Left renal cortex interstitium (tissue), 4 donors: ENCODE measurements around the gene GNL3L. TPM values are rescaled to one million over a fixed set of nuclear protein-coding genes. Genes with fewer than 3 reads are reported as not detected.
A peak's percentile ranks its signal among the peaks of the same experiment; 100 is the strongest.
"Not testable (repeated sequence)": the region's sequence is repeated elsewhere in the genome, so short reads cannot be mapped to it uniquely, and the experiment has no call there.

Source experiments
- DNase-seq, 4 donors: peaks; one replicate each; pipeline ENCODE4 v3.0.0-alpha.2; 2013; ENCODE audit warnings: low read depth in 4 of 4, low spot score in 2 of 4, missing footprints in 1 of 4
- polyA plus RNA-seq, 4 donors: library from polyadenylated mRNA; unstranded; fragments of 120-200 nt; gene quantifications; one replicate each; pipeline ENCODE4 v1.2.1, GENCODE V29; 2013; ENCODE audit not compliant: insufficient read length in 4 of 4

The GNL3L gene
- 10 to 100 TPM; 14.1 to 24.3 (median 17.8) TPM for polyA plus RNA-seq

- DNase-seq = peak; percentile 62 to 83 (median 64)
Measured at GRCh38 chrX:54529552-54530356, at the start of gene GNL3L. GNL3L (plus strand) TSS chrX:54530219; CDS start chrX:54532567, 2,348 bp downstream.

- no peak for DNase-seq
Measured at GRCh38 chrX:54482839-54483593, 47.0 kb upstream of the GNL3L start.

GRCh38 chrX:54483946-54484345 is 46.1 kb upstream of the GNL3L start:
- DNase-seq = no peak

GRCh38 chrX:54484666-54485065 is 45.4 kb upstream of the GNL3L start:
- DNase-seq = no peak

- DNase-seq = not testable (repeated sequence)
Measured at GRCh38 chrX:54489819-54490218, 40.2 kb upstream of the GNL3L start.

GRCh38 chrX:54492340-54492739 is 37.7 kb upstream of the GNL3L start:
- DNase-seq = no peak

GRCh38 chrX:54494166-54494988 is 35.6 kb upstream of the GNL3L start:
- DNase-seq = no peak

- no peak for DNase-seq
Measured at GRCh38 chrX:54494989-54495813, 34.8 kb upstream of the GNL3L start.

GRCh38 chrX:54495814-54496516 is 34.1 kb upstream of the GNL3L start, which contains the start of gene FGD1:
FGD1 (minus strand) TSS chrX:54496234; CDS start chrX:54495432, 802 bp downstream.
- DNase-seq = no peak

GRCh38 chrX:54496517-54496852 is 33.5 kb upstream of the GNL3L start:
- DNase-seq = no peak

GRCh38 chrX:54496936-54497335 is 33.1 kb upstream of the GNL3L start:
- DNase-seq = no peak

- DNase-seq = peak in 1 of 4 donors; percentile 45
Measured at GRCh38 chrX:54509400-54509799, 20.6 kb upstream of the GNL3L start.

GRCh38 chrX:54529151-54529550 is 868 bp upstream of the GNL3L start:
- DNase-seq = no peak

- DNase-seq = no peak
Measured at GRCh38 chrX:54530357-54530900, 410 bp downstream of the GNL3L start.

GRCh38 chrX:54534271-54534670 is 4.3 kb downstream of the GNL3L start:
- DNase-seq = no peak

- DNase-seq = no peak
Measured at GRCh38 chrX:54540289-54540688, 10.3 kb downstream of the GNL3L start.

GRCh38 chrX:54542239-54542638 is 12.2 kb downstream of the GNL3L start:
- DNase-seq = not testable (repeated sequence)

GRCh38 chrX:54550821-54551220 is 20.8 kb downstream of the GNL3L start:
- DNase-seq = no peak

GRCh38 chrX:54551801-54552200 is 21.8 kb downstream of the GNL3L start:
- no peak for DNase-seq
